Measurements from ENCODE around the gene HAUS7. TPM values are rescaled to one million over a fixed set of nuclear protein-coding genes. Genes with fewer than 3 reads are reported as not detected.

Gene HAUS7
- polyA plus RNA-seq, 1 donor (not counting 4 experiments of a cell fraction or from before 2014, with no cell fraction given): 13.8 TPM

DNA sequence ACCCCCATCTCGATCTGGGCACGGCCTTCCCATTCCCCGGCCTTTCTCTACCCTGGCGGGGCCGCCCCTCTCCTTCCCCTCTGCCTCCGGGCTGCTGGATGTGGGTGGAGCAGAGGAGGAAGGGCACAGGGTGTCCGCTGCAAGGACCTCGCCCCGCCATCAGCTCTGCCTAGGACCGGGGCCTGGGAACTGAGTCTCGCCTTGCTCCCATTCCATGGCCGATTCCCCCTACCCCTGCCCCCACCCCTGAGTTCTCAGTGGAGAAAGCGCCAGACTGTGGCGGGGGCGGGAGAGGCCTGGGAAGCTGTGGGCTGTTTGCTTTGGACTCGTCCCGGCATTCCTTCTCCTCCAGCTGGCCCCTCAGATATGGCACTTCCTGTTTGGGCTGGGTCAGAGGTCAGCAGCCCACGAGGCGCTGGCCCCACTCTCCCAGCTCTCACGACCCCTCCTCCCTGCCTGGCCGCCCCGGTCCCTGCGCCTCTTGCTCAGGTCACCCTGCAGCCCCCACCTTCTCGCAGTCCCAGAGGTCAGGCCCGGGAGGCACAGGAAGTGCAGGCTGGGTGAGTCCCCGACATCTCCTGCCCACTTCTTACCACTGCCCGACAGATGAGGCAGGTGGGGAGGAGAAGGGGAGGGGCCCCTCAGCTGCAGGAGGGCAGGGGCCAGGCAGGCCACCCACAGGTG is 18.0 kb upstream of the HAUS7 start:
- H2AFZ ChIP-seq (ENCODE audit: control insufficient read depth, low read length): no peak overlapping the region
- no peaks in the 10 kb centered on the region for H3K36me3 ChIP-seq (ENCODE audit: control insufficient read depth in 2 of 2, extremely low read depth in 1 of 2, insufficient read depth in 2 of 2, low read length in 2 of 2)
- H3K79me2 ChIP-seq (ENCODE audit: control insufficient read depth, insufficient read depth, low read length): no peaks in the 10 kb centered on the region
- H3K27me3 ChIP-seq (ENCODE audit: control insufficient read depth, extremely low read depth, insufficient read depth, low read length): no peaks in the 10 kb centered on the region
- H3K9ac ChIP-seq (ENCODE audit: control insufficient read depth, extremely low read depth, insufficient read depth, low read length): no peak overlapping the region
- FAIRE-seq (no peak), DNase-seq (ENCODE audit: low read depth, low spot score) (no peak)
- H3K4me2 ChIP-seq (ENCODE audit: control insufficient read depth, extremely low read depth, insufficient read depth, low read depth, low read length): no peak overlapping the region
- no peak overlapping the region for H3K4me3 ChIP-seq (ENCODE audit: control insufficient read depth in 2 of 3, extremely low read depth in 1 of 3, insufficient read depth in 2 of 3, low read depth in 1 of 3, low read length in 3 of 3)
- H4K20me1 ChIP-seq (ENCODE audit: control insufficient read depth, extremely low read depth, insufficient read depth, low read length): no peaks in the 10 kb centered on the region
- H3K9me1 ChIP-seq (ENCODE audit: control insufficient read depth, extremely low read depth, insufficient read depth, low read length): no peaks in the 10 kb centered on the region
- H3K9me3 ChIP-seq (ENCODE audit: control insufficient read depth, low read depth, low read length): no peaks in the 10 kb centered on the region
- H3K4me1 ChIP-seq (ENCODE audit: control insufficient read depth, extremely low read depth, insufficient read depth, low read length): no peaks in the 10 kb centered on the region
- TF ChIP-seq, protein P1, sequence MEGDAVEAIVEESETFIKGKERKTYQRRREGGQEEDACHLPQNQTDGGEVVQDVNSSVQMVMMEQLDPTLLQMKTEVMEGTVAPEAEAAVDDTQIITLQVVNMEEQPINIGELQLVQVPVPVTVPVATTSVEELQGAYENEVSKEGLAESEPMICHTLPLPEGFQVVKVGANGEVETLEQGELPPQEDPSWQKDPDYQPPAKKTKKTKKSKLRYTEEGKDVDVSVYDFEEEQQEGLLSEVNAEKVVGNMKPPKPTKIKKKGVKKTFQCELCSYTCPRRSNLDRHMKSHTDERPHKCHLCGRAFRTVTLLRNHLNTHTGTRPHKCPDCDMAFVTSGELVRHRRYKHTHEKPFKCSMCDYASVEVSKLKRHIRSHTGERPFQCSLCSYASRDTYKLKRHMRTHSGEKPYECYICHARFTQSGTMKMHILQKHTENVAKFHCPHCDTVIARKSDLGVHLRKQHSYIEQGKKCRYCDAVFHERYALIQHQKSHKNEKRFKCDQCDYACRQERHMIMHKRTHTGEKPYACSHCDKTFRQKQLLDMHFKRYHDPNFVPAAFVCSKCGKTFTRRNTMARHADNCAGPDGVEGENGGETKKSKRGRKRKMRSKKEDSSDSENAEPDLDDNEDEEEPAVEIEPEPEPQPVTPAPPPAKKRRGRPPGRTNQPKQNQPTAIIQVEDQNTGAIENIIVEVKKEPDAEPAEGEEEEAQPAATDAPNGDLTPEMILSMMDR (optimal IDR thresholded peaks at IDR 0.05 in 1 of 3, IDR thresholded peaks at IDR 0.05 in 1 of 3, conservative IDR thresholded peaks at IDR 0.05 in 1 of 3; ENCODE audit: extremely low read depth in 1 of 3, insufficient read depth in 2 of 3, low read length in 3 of 3): no peak
- TF ChIP-seq EZH2 (IDR thresholded peaks at IDR 0.05; ENCODE audit: low read length): no peak
- dilution Hi-C loops (cut with MboI; ENCODE audit: extremely low pct_ligation_motif_present, low sequenced_read_pairs): no loop called here
- no peak overlapping the region for H3K27ac ChIP-seq (ENCODE audit: control insufficient read depth, insufficient read depth, low read length)

DNA sequence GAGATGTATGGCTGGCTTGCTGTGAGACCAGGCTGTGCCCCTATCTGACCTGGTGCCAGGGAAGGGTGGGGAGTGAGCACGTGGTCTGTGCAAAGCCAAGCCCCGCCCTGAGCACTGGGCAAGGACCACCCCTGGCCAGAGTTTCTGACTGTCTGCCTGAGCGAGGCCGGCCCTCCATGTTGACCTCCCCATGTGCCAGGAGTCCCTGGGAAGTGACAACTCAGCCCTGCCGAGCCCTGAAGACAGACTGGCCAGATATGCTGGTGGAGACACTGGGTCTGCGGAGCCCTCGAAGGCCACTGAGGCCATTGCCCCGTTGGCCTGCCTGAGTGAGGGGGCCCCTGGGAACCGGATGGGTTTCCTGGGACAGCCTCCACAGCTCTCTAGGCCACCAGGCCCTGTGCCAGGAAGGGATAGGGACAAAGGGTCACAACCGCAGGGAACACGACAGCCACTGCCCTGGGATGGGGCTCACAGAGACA is 17.3 kb upstream of the HAUS7 start:
- dilution Hi-C loops (cut with MboI; ENCODE audit: extremely low pct_ligation_motif_present, low sequenced_read_pairs): no loop called here
- Histone ChIP-seq H3K79me2 (ENCODE audit: control insufficient read depth, insufficient read depth, low read length) (no peaks in the 10 kb centered on the region), H3K4me1 (ENCODE audit: control insufficient read depth, extremely low read depth, insufficient read depth, low read length) (no peaks in the 10 kb centered on the region), H3K4me3 (ENCODE audit: control insufficient read depth in 2 of 3, extremely low read depth in 1 of 3, insufficient read depth in 2 of 3, low read depth in 1 of 3, low read length in 3 of 3) (no peak overlapping the region), H3K9ac (ENCODE audit: control insufficient read depth, extremely low read depth, insufficient read depth, low read length) (no peak overlapping the region), H3K9me1 (ENCODE audit: control insufficient read depth, extremely low read depth, insufficient read depth, low read length) (no peaks in the 10 kb centered on the region), H3K36me3 (ENCODE audit: control insufficient read depth in 2 of 2, extremely low read depth in 1 of 2, insufficient read depth in 2 of 2, low read length in 2 of 2) (no peaks in the 10 kb centered on the region), H2AFZ (ENCODE audit: control insufficient read depth, low read length) (no peak overlapping the region), H4K20me1 (ENCODE audit: control insufficient read depth, extremely low read depth, insufficient read depth, low read length) (no peaks in the 10 kb centered on the region), H3K27ac (ENCODE audit: control insufficient read depth, insufficient read depth, low read length) (no peak overlapping the region), H3K4me2 (ENCODE audit: control insufficient read depth, extremely low read depth, insufficient read depth, low read depth, low read length) (no peak overlapping the region), H3K9me3 (ENCODE audit: control insufficient read depth, low read depth, low read length) (no peaks in the 10 kb centered on the region), H3K27me3 (ENCODE audit: control insufficient read depth, extremely low read depth, insufficient read depth, low read length) (no peaks in the 10 kb centered on the region)
- FAIRE-seq (no peak), DNase-seq (ENCODE audit: low read depth, low spot score) (no peak)
- TF ChIP-seq, protein P1 (optimal IDR thresholded peaks at IDR 0.05 in 1 of 3, IDR thresholded peaks at IDR 0.05 in 1 of 3, conservative IDR thresholded peaks at IDR 0.05 in 1 of 3; ENCODE audit: extremely low read depth in 1 of 3, insufficient read depth in 2 of 3, low read length in 3 of 3): no peak
- TF ChIP-seq EZH2 (IDR thresholded peaks at IDR 0.05; ENCODE audit: low read length): no peak

All from keratinocyte (primary cell).